ENCODE results near the gene CASP2.

Gene CASP2

DNA sequence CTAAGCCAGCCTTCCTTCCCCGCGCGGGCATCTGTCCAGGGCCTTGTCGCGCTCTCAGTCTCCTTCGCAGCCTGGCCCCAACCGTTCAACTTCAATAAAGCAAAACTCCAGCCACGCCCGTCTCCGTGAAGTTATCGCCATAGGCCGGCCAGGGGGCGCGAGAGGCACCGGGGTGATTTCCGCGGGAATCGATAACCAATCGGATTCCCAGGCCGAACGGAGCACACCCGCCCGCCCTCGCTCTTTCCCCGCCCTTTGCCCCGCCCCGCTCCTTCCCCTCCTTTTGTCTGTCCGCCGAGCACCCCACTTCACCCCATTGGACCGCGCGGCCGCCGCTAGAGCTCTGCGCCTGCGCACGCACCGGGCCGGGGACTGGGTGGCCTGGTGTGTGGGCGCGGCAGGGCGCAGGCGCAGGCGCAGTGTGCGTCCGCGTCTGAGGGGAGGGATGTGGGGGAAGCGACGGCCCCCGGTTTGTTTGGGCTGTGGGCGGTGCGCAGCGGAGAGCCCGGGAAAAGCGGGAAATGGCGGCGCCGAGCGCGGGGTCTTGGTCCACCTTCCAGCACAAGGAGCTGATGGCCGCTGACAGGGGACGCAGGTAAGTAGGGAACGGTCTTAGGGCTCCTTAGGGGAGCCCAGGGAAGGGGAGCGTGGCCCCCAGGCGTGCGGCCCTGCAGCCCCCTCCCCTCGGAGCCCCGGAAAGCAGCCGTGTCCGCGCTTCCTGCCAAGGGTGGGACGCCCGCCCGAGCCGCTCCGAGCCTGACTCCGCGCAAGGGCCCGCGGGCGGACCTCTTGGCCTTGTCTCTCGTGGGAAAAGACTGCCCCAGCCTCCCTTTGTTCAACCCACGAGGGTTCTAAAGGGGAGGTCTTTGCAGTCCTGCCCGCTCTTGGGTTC lies at the start of gene CASP2:
Gene CASP2, plus strand, starts transcription at position 417 of the 892 bp plus-strand sequence. Its CDS starts 105 bp downstream, at position 522.
- FAIRE-seq (peak; percentile 78), DNase-seq (ENCODE audit: insufficient read length, low spot score) (peak; percentile 92)

DNA sequence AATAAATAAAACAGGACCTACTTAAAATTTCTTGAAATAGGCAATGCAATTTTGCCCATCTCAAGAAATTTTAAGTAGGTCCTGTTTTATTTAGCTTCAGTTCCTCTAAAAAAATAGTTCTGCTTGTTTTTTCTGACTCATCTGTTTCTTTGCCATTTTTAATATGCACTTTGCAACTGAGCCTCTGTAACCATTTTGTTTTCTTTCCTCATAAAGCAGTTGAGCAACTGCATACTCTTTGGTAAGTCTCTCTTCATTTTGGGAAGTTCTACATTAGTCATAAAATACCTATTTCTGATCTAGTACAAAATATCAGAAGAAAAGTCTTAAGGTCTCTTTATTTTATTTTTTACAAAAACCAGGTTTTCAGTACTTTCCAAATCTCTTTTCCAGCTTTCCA lies 48.3 kb upstream of the CASP2 start:
- DNase-seq (ENCODE audit: insufficient read length, low spot score) (no peak), FAIRE-seq (no peak)

GRCh38 chr7:143240291-143241168 lies 47.6 kb upstream of the CASP2 start:
- FAIRE-seq (peak; percentile 47), DNase-seq (ENCODE audit: insufficient read length, low spot score) (peak; percentile 17)

- no peak for FAIRE-seq
Measured at GRCh38 chr7:143242306-143242705, 45.8 kb upstream of the CASP2 start.

GRCh38 chr7:143243111-143243510 lies 45.0 kb upstream of the CASP2 start:
- FAIRE-seq: no peak
- DNase-seq (ENCODE audit: insufficient read length, low spot score): no peak

More at GRCh38 chr7:143242306-143242705, 45.8 kb upstream of the CASP2 start:
- no peak for DNase-seq (ENCODE audit: insufficient read length, low spot score)

GRCh38 chr7:143243614-143244013 lies 44.5 kb upstream of the CASP2 start:
- FAIRE-seq (no peak), DNase-seq (ENCODE audit: insufficient read length, low spot score) (no peak)

GRCh38 chr7:143244321-143244720 lies 43.8 kb upstream of the CASP2 start:
- FAIRE-seq (no peak), DNase-seq (ENCODE audit: insufficient read length, low spot score) (no peak)

DNA sequence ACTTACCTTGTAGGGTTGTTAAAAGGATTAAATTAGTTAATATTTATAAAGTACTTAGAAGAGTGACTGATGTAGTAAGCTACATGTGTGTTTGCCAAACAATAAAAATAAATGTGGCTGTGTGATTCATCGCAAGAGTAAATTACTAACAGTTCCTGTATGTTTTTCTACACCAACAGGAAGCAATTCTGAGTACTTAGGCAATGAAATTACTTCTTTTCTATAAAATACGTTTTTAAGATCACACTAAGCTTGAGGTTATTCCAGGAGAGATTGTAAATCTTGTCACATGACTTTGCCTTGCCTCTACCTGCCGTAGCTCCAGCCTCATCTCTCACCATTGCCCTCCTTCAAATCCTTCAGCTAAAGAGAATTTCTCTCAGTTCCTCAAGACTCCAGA lies 43.0 kb upstream of the CASP2 start:
- DNase-seq (ENCODE audit: insufficient read length, low spot score): no peak
- FAIRE-seq: no peak

- FAIRE-seq: no peak
- no peak for DNase-seq (ENCODE audit: insufficient read length, low spot score)
Measured at GRCh38 chr7:143247372-143247771, 40.8 kb upstream of the CASP2 start.

DNA sequence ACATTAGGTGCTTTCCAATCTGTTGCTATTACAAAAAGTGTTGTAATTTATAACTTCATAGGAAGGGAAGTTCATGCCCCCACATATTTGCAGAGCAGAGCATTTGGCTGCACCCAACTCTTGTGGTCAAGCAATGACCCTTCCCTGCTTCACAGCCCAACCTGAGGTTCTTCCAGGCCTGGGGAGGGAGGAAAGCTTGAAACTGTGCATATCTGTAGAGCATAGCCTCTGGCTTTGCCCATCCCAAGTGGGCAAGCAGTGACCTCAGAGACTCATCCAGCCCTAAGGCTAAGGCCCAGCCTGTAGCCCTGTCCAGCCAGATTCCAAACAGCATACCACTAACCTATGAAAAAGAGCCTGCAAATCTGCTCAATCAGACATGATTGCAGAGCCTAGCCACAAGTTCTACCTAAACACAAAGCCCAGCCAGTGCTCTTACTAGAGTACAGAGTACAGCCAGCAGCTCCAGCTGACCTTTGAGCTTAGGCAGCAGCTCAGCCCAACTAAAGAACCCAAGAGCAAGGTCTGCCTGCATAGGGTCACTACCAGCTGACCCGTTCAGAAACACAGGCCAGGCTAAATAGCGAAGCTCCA lies 39.3 kb upstream of the CASP2 start:
- DNase-seq (ENCODE audit: insufficient read length, low spot score): no peak
- no peak for FAIRE-seq

DNA sequence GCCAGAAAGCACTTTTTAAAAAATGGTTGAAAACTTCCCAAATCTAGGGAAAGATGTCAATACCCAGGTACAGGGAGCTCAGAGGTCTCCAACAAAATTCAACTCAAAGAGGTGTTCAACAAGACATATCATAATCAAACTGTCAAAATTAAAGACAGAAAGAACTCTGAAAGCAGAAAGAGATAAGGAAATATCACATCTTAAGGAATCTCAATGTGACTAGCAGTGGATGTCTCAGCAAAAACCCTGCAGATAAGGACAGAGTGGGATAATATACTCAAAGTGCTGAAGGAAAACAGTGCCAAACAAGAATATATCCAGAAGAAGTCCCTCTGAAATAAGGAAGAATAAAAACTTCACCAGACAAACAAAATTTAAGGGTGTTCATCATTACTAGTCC lies 38.0 kb upstream of the CASP2 start:
- DNase-seq (ENCODE audit: insufficient read length, low spot score): no peak
- no peak for FAIRE-seq

- FAIRE-seq (no peak), DNase-seq (ENCODE audit: insufficient read length, low spot score) (no peak)
Measured at GRCh38 chr7:143250822-143251221, 37.3 kb upstream of the CASP2 start.

GRCh38 chr7:143252006-143252405 lies 36.1 kb upstream of the CASP2 start:
- no peak for FAIRE-seq
- no peak for DNase-seq (ENCODE audit: insufficient read length, low spot score)

DNA sequence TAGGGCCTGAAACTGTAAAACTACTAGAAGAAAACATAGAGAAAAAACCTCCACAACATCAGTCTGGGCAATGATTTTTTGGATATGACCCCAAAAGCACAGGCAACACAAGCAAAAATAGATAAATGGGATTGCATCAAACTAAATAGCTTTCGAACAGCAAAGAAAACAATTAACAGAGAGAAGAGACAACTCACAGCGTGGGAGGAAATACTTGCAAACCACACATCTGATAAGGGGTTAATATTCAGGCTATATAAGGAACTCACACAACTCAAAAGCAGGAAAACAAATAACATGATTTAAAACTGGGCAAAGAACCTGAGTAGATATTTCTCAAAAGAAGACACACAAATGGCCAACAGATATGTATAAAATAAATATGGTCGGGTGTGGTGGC lies 32.6 kb upstream of the CASP2 start:
- DNase-seq (ENCODE audit: insufficient read length, low spot score) (no peak), FAIRE-seq (no peak)

- FAIRE-seq (no peak), DNase-seq (ENCODE audit: insufficient read length, low spot score) (no peak)
Measured at GRCh38 chr7:143256325-143256724, 31.8 kb upstream of the CASP2 start.

GRCh38 chr7:143256932-143257331 lies 31.2 kb upstream of the CASP2 start:
- no peak for DNase-seq (ENCODE audit: insufficient read length, low spot score)
- FAIRE-seq: peak; percentile 11

DNA sequence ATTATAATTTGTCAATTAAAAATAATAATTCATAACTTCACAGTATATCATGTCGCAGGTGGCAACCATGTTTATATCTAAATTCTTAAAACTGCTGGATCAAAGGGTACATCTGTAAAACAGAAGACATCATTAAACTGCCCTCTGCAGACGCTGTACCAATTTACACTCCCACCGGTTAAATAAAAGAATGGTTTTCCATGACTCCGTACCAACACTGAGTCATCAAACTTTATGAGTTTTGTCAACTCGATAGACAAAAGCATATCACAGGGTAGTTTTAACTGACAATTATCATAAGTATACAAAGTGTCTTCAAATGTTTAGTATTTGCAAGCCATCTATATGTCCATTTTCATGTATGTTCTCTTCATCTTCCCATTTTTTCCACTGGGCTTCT lies 30.6 kb upstream of the CASP2 start:
- DNase-seq (ENCODE audit: insufficient read length, low spot score) (no peak), FAIRE-seq (no peak)

GRCh38 chr7:143258831-143259230 lies 29.3 kb upstream of the CASP2 start:
- FAIRE-seq: peak; percentile 85
- DNase-seq (ENCODE audit: insufficient read length, low spot score): no peak

DNA sequence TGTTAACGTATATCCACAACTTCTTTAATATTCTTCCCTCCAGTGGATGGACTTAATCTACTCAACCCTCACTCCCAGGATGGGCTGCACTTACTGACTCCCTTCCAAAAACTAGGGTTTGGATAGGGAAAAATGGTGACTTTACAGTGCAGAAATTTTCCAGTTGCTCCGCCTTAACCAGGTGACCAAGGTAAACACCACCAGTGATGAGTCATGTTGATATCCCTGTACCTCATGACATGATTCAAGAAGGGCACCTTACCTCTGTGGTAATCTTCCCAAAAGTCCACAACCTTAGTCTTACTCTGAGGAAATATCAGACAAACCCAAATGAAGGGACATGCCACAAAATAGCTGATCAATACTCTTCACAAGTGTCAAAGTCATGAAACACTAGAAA lies 28.4 kb upstream of the CASP2 start:
- FAIRE-seq: no peak
- no peak for DNase-seq (ENCODE audit: insufficient read length, low spot score)

DNA sequence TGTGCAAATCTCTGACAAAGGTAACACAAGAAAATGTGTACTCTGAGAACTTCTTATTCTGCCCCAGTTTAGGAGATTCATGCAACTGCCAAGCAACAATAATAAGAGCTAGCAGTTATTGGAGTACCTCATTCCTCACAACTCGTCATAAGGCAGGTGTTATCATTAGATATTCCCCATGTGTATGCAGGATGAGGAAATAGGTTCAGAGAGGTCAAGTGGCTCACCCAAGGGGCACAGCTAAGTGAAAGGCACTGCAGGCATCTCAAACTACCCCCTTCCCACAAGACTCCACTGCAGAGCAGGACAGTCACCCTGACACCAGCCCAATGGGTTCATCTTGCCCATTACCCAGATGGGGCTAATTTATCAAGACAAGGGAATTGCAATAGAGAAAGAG lies 26.2 kb upstream of the CASP2 start:
- no peak for FAIRE-seq
- no peak for DNase-seq (ENCODE audit: insufficient read length, low spot score)

Measured in GM19239 (cell line).